ENCODE measurements around the gene KNL1.

KNL1 gene

DNA sequence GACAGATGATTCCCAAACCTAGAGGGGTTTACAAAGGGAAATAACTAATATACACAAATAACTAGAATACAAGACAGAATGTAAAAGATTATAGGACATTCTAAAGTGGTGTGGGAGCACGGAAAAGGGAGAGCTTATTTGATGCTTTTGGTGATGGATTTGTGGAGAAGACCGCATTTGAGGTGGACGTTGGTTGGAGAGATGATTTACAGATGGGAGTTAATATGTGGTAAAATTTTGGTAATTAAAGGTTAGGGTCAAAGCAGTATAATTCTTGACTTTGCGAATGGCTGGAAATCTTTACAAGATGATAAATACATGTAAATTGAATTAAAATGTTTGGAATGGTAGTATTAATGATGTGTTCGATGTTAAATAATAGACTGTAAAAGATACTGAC, 1.2 kb downstream of the KNL1 start:
- Histone ChIP-seq H3K36me3 (ENCODE audit: control insufficient read depth in 2 of 2, insufficient read depth in 1 of 2, low read length in 2 of 2) (no peaks in the 10 kb centered on the region), H3K9me3 (ENCODE audit: control insufficient read depth, insufficient read depth, low read depth, low read length) (no peaks in the 10 kb centered on the region), H3K27ac (ENCODE audit: extremely low read depth, low read depth, low read length) (no peak overlapping the region), H3K4me1 (ENCODE audit: control insufficient read depth, insufficient read depth, low read length) (no peaks in the 10 kb centered on the region), H3K4me3 (ENCODE audit: low read depth, low read length) (peak overlapping the region; percentile 52)
- TF ChIP-seq SP7 (tag by site-specific recombination; IDR thresholded peaks at IDR 0.05) (peak; percentile 27; the same call in 1 of the 2 replicates), WT1 (tag by site-specific recombination; IDR thresholded peaks at IDR 0.05) (peak; percentile 82), ZNF747 (tag by site-specific recombination; IDR thresholded peaks at IDR 0.05) (no peak)
- CTCF ChIA-PET, result no interaction called here
- POLR2A ChIA-PET, result interaction anchor here (1.0 to 1.2 kb wide), 3 partner anchors 26 to 299 kb away, joined by 3 to 5 read pairs (median 4); partner anchors contain the start of genes CCDC32, RPUSD2 and VPS18

DNA sequence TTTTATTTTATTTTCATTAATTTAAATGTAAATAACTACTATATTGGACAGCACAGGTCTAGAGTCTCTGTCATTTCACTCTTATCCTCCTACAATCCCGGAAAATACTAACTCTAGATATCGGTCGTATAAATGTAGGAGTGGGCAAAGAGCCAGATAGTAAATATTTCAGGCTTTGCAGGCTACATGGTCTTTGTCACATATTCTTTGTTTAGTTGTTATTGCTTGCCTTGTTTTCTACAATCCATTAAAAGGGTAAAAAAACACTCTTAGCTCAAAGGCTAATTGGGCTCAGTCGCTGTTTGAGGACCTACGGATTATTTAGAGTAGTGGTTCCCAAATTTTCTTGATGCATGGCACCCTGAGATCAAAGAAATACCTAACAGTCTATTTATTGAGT, 1.7 kb downstream of the KNL1 start:
- H3K36me3 ChIP-seq (ENCODE audit: control insufficient read depth in 2 of 2, insufficient read depth in 1 of 2, low read length in 2 of 2), result no peaks in the 10 kb centered on the region
- no peak for TF ChIP-seq ZNF768 (tag by site-specific recombination; IDR thresholded peaks at IDR 0.05)
- TF ChIP-seq, protein P1, sequence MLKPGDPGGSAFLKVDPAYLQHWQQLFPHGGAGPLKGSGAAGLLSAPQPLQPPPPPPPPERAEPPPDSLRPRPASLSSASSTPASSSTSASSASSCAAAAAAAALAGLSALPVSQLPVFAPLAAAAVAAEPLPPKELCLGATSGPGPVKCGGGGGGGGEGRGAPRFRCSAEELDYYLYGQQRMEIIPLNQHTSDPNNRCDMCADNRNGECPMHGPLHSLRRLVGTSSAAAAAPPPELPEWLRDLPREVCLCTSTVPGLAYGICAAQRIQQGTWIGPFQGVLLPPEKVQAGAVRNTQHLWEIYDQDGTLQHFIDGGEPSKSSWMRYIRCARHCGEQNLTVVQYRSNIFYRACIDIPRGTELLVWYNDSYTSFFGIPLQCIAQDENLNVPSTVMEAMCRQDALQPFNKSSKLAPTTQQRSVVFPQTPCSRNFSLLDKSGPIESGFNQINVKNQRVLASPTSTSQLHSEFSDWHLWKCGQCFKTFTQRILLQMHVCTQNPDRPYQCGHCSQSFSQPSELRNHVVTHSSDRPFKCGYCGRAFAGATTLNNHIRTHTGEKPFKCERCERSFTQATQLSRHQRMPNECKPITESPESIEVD (tag by site-specific recombination; IDR thresholded peaks at IDR 0.05), result peak; percentile 64; the same call in 1 of the 2 replicates
- no peak overlapping the region for H3K27ac ChIP-seq (ENCODE audit: extremely low read depth, low read depth, low read length)
- POLR2A ChIA-PET, result interaction anchor here (1.0 kb wide), 1 partner anchor 31 kb away, joined by 3 read pairs; the partner anchor contains the start of gene CCDC32
- CTCF ChIA-PET, result no interaction called here
- H3K4me1 ChIP-seq (ENCODE audit: control insufficient read depth, insufficient read depth, low read length), result no peaks in the 10 kb centered on the region; the same call in 1 of the 2 replicates
- no peaks in the 10 kb centered on the region for H3K9me3 ChIP-seq (ENCODE audit: control insufficient read depth, insufficient read depth, low read depth, low read length)
- H3K4me3 ChIP-seq (ENCODE audit: low read depth, low read length), result peak overlapping the region; percentile 22

DNA sequence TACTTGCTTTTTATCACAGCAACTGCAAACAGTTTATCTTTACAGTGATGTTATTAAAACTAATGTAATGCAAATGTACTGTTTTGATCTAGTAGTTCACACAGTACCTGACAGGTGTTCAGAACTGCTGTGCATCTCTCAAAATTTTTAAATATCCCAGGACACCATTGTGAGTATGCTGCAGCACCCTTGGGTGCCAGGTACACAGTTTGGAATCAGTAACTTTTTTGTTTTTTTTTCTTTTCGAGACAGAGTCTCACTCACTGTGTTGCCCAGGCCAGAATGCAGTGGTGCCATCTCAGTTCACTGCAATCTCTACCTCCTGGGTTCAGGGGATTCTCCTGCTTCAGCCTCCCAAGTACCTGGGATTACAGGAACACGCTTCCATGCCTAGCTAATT, 3.0 kb downstream of the KNL1 start:
- ChIA-PET CTCF (no interaction called here), POLR2A (no interaction called here)
- no peaks in the 10 kb centered on the region for H3K9me3 ChIP-seq (ENCODE audit: control insufficient read depth, insufficient read depth, low read depth, low read length)
- peak; percentile 62; the same call in 1 of the 2 replicates for TF ChIP-seq ZNF423 (tag by site-specific recombination; IDR thresholded peaks at IDR 0.05)
- no peak for TF ChIP-seq ZNF660 (tag by site-specific recombination; IDR thresholded peaks at IDR 0.05)
- no peak overlapping the region for H3K4me3 ChIP-seq (ENCODE audit: low read depth, low read length)
- H3K36me3 ChIP-seq (ENCODE audit: control insufficient read depth in 2 of 2, insufficient read depth in 1 of 2, low read length in 2 of 2), result no peaks in the 10 kb centered on the region
- no peaks in the 10 kb centered on the region; the same call in 1 of the 2 replicates for H3K4me1 ChIP-seq (ENCODE audit: control insufficient read depth, insufficient read depth, low read length)
- H3K27ac ChIP-seq (ENCODE audit: extremely low read depth, low read depth, low read length), result no peak overlapping the region

DNA sequence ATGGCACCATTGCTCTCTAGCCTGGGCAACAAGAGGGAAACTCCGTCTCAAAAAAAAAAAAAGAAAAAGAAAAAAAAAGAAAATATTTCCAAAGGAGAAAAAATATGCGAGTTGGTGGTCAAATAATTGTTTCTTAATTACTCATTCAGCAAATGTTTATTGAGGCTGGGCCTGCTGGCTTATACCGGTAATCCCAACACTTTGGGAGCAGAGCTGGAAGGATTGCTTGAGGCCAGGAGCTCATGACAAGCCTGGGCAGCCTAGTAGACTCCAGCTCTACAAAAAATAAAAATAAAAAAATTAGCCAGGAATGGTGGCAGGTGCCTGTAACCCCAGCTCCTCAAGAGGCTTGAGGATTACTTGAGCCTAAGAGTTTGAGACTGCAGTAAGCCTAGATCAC, 4.1 kb downstream of the KNL1 start:
- Histone ChIP-seq H3K9me3 (ENCODE audit: control insufficient read depth, insufficient read depth, low read depth, low read length) (no peaks in the 10 kb centered on the region), H3K4me3 (ENCODE audit: low read depth, low read length) (no peak overlapping the region), H3K4me1 (ENCODE audit: control insufficient read depth, insufficient read depth, low read length) (no peaks in the 10 kb centered on the region; the same call in 1 of the 2 replicates), H3K27ac (ENCODE audit: extremely low read depth, low read depth, low read length) (no peak overlapping the region), H3K36me3 (ENCODE audit: control insufficient read depth in 2 of 2, insufficient read depth in 1 of 2, low read length in 2 of 2) (no peaks in the 10 kb centered on the region; a peak in 1 of 3 replicates)
- TF ChIP-seq PRDM1 (tag by site-specific recombination; IDR thresholded peaks at IDR 0.05), result no peak
- TF ChIP-seq, protein P2, sequence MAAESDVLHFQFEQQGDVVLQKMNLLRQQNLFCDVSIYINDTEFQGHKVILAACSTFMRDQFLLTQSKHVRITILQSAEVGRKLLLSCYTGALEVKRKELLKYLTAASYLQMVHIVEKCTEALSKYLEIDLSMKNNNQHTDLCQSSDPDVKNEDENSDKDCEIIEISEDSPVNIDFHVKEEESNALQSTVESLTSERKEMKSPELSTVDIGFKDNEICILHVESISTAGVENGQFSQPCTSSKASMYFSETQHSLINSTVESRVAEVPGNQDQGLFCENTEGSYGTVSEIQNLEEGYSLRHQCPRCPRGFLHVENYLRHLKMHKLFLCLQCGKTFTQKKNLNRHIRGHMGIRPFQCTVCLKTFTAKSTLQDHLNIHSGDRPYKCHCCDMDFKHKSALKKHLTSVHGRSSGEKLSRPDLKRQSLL (tag by site-specific recombination; IDR thresholded peaks at IDR 0.05), result no peak
- ChIA-PET POLR2A (interaction anchor here (0.9 kb wide), 1 partner anchor 158 kb away, joined by 3 read pairs; no protein-coding TSS in a partner anchor), CTCF (no interaction called here)

DNA sequence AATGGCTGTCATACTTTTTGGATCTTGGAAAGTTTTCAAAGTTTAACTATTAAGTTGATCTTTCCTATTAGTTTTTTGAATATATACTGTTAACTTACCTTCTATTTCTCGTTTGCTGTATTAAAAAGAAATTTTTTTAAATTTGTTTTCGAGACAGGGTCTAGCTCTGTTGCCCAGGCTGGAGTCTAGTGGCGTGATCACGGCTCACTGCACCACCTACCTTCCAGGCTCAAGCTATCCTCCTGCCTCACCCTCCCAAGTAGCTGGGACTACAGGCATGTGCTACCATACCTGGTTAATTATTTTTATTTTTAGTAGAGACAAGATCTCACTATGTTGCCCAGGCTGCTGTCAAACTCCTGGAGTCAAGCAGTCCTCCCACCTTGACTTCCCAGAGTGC, 4.6 kb downstream of the KNL1 start:
- Histone ChIP-seq H3K4me1 (ENCODE audit: control insufficient read depth, insufficient read depth, low read length) (no peaks in the 10 kb centered on the region; the same call in 1 of the 2 replicates), H3K9me3 (ENCODE audit: control insufficient read depth, insufficient read depth, low read depth, low read length) (no peaks in the 10 kb centered on the region), H3K4me3 (ENCODE audit: low read depth, low read length) (no peak overlapping the region), H3K27ac (ENCODE audit: extremely low read depth, low read depth, low read length) (no peak overlapping the region), H3K36me3 (ENCODE audit: control insufficient read depth in 2 of 2, insufficient read depth in 1 of 2, low read length in 2 of 2) (no peaks in the 10 kb centered on the region; a peak in 1 of 3 replicates)
- CTCF ChIA-PET, result interaction anchor here (2.3 kb wide), 1 partner anchor 9 kb away, joined by 13 read pairs; no protein-coding TSS in a partner anchor
- POLR2A ChIA-PET, result interaction anchor here (0.9 kb wide), 1 partner anchor 159 kb away, joined by 3 read pairs; no protein-coding TSS in a partner anchor
- TF ChIP-seq, protein P3, sequence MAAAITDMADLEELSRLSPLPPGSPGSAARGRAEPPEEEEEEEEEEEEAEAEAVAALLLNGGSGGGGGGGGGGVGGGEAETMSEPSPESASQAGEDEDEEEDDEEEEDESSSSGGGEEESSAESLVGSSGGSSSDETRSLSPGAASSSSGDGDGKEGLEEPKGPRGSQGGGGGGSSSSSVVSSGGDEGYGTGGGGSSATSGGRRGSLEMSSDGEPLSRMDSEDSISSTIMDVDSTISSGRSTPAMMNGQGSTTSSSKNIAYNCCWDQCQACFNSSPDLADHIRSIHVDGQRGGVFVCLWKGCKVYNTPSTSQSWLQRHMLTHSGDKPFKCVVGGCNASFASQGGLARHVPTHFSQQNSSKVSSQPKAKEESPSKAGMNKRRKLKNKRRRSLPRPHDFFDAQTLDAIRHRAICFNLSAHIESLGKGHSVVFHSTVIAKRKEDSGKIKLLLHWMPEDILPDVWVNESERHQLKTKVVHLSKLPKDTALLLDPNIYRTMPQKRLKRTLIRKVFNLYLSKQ (tag by site-specific recombination; IDR thresholded peaks at IDR 0.05; ENCODE audit: borderline replicate concordance), result no peak
- TF ChIP-seq KLF1 (tag by site-specific recombination; IDR thresholded peaks at IDR 0.05) (no peak), ZBTB7A (tag by site-specific recombination; IDR thresholded peaks at IDR 0.05; ENCODE audit: low read depth) (no peak), ZNF426 (tag by site-specific recombination; IDR thresholded peaks at IDR 0.05) (no peak), HOXC10 (CRISPR knock-in tag; IDR thresholded peaks at IDR 0.05) (no peak), ZXDB (tag by site-specific recombination; IDR thresholded peaks at IDR 0.05) (no peak), ZNF555 (tag by site-specific recombination; conservative IDR thresholded peaks at IDR 0.05) (no peak)
- TF ChIP-seq, protein P4, sequence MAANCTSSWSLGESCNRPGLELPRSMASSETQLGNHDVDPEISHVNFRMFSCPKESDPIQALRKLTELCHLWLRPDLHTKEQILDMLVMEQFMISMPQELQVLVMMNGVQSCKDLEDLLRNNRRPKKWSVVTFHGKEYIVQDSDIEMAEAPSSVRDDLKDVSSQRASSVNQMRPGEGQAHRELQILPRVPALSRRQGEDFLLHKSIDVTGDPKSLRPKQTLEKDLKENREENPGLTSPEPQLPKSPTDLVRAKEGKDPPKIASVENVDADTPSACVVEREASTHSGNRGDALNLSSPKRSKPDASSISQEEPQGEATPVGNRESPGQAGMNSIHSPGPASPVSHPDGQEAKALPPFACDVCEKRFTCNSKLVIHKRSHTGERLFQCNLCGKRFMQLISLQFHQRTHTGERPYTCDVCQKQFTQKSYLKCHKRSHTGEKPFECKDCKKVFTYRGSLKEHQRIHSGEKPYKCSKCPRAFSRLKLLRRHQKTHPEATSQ (tag by site-specific recombination; IDR thresholded peaks at IDR 0.05), result no peak
- TF ChIP-seq, protein P5, sequence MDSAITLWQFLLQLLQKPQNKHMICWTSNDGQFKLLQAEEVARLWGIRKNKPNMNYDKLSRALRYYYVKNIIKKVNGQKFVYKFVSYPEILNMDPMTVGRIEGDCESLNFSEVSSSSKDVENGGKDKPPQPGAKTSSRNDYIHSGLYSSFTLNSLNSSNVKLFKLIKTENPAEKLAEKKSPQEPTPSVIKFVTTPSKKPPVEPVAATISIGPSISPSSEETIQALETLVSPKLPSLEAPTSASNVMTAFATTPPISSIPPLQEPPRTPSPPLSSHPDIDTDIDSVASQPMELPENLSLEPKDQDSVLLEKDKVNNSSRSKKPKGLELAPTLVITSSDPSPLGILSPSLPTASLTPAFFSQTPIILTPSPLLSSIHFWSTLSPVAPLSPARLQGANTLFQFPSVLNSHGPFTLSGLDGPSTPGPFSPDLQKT (IDR thresholded peaks at IDR 0.05; ENCODE audit: borderline replicate concordance, low read depth, low read length), result no peak

All from HEK293 (cell line).